ENCODE data around the gene NCAM1. TPM values are rescaled to one million over a fixed set of nuclear protein-coding genes. Genes with fewer than 3 reads are reported as not detected.

Gene NCAM1
- total and polyA plus RNA-seq, 4 experiments from 2014 or later, result 0.39 TPM; not detected in 3

GRCh38 chr11:113272927-113273615 lies 311.9 kb downstream of the NCAM1 start:
- Histone ChIP-seq H3K4me1 (ENCODE audit: insufficient read depth, low read length) (no peaks in the 10 kb centered on the region), H3K4me3 (ENCODE audit: low read length in 2 of 2) (no peak overlapping the region), H3K27me3 (ENCODE audit: insufficient read depth, low read length) (no peaks in the 10 kb centered on the region), H3K27ac (ENCODE audit: low read depth, low read length) (no peak overlapping the region), H3K36me3 (ENCODE audit: insufficient read depth, low read length) (no peaks in the 10 kb centered on the region), H3K9me3 (ENCODE audit: control insufficient read depth in 1 of 2, low read length in 2 of 2) (no peaks in the 10 kb centered on the region)
- H3K27ac Mint-ChIP-seq, result no peak overlapping the region
- intact Hi-C loops (cut with micrococcal nuclease), result no loop called here
- ChIA-PET CTCF (ENCODE audit: partially characterized antibody) (no interaction called here), POLR2A (ENCODE audit: partially characterized antibody) (no interaction called here)
- no peaks in the 10 kb centered on the region for H3K4me1 Mint-ChIP-seq
- peaks cover 2 to 6% of the 10 kb centered on the region in 2 donors for H3K27me3 Mint-ChIP-seq
- no peak overlapping the region for H3K4me3 Mint-ChIP-seq
- no peak for DNase-seq
- no peaks in the 10 kb centered on the region for H3K36me3 Mint-ChIP-seq
- no peaks in the 10 kb centered on the region for H3K9me3 Mint-ChIP-seq

- no peaks in the 10 kb centered on the region for H3K4me1 ChIP-seq (ENCODE audit: insufficient read depth, low read length)
- Mint-ChIP-seq H3K27me3 (peaks cover 2 to 6% of the 10 kb centered on the region in 2 donors), H3K4me1 (no peaks in the 10 kb centered on the region), H3K9me3 (no peaks in the 10 kb centered on the region), H3K36me3 (no peaks in the 10 kb centered on the region), H3K4me3 (peak overlapping the region in 1 of 8 donors; percentile 41), H3K27ac (no peak overlapping the region)
- no peaks in the 10 kb centered on the region for H3K36me3 ChIP-seq (ENCODE audit: insufficient read depth, low read length)
- intact Hi-C loops (cut with micrococcal nuclease), result no loop called here
- H3K27ac ChIP-seq (ENCODE audit: low read depth, low read length), result no peak overlapping the region
- no peak for DNase-seq
- H3K9me3 ChIP-seq (ENCODE audit: control insufficient read depth in 1 of 2, low read length in 2 of 2), result no peaks in the 10 kb centered on the region
- ChIA-PET POLR2A (ENCODE audit: partially characterized antibody) (no interaction called here), CTCF (ENCODE audit: partially characterized antibody) (interaction anchor here (1.5 kb wide), 1 partner anchor 16 kb away, joined by 4 read pairs; no protein-coding TSS in a partner anchor)
- H3K4me3 ChIP-seq (ENCODE audit: low read length in 2 of 2), result no peak overlapping the region
- no peaks in the 10 kb centered on the region for H3K27me3 ChIP-seq (ENCODE audit: insufficient read depth, low read length)
These were observed 312.5 kb downstream of the NCAM1 start for GRCh38 chr11:113273720-113274119.

DNA sequence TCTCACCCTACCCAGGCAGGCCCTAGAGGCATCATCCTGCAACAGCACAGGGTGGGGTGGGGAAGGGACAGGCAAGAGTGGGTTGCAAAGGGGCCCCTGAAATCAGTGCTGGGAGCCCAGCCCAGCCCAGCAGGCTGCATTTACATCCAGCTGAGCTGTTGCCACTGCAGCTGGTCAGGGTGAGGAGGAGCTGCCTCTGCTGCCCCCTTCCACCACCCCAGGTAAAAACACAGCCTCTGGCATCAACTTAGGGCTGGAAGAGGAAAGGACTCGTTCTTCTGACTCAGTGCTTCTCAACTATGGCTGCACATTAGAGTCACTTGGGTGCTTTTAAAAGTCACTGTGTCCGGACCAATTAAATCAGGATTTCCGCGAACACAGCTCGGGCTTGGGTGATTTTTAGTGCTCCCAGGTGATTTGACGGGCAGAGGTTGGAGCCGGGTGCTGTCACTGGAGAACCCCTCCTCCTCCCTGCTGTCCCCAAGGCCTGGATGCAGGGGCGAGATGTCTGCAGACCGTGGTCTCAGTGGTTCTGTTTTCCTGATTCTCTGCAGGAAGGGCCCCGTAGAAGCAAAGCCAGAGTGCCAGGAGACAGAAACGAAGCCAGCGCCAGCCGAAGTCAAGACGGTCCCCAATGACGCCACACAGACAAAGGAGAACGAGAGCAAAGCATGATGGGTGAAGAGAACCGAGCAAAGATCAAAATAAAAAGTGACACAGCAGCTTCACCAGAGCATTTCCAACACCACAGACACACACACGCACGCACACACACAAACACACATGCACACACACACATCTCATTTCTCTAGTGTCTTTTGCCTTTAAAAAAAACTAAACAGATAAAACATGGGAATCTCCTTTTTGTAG lies 313.7 kb downstream of the NCAM1 start:
- Mint-ChIP-seq H3K9me3 (no peaks in the 10 kb centered on the region), H3K27ac (no peak overlapping the region), H3K4me1 (no peaks in the 10 kb centered on the region), H3K27me3 (peaks cover 2 to 6% of the 10 kb centered on the region in 2 donors), H3K36me3 (no peaks in the 10 kb centered on the region), H3K4me3 (no peak overlapping the region)
- Histone ChIP-seq H3K36me3 (ENCODE audit: insufficient read depth, low read length) (no peaks in the 10 kb centered on the region), H3K27ac (ENCODE audit: low read depth, low read length) (no peak overlapping the region), H3K9me3 (ENCODE audit: control insufficient read depth in 1 of 2, low read length in 2 of 2) (no peaks in the 10 kb centered on the region), H3K27me3 (ENCODE audit: insufficient read depth, low read length) (no peaks in the 10 kb centered on the region), H3K4me3 (ENCODE audit: low read length in 2 of 2) (no peak overlapping the region), H3K4me1 (ENCODE audit: insufficient read depth, low read length) (no peaks in the 10 kb centered on the region)
- ChIA-PET POLR2A (ENCODE audit: partially characterized antibody) (no interaction called here), CTCF (ENCODE audit: partially characterized antibody) (interaction anchor here (1.5 kb wide), 1 partner anchor 15 kb away, joined by 4 read pairs; no protein-coding TSS in a partner anchor)
- no peak for DNase-seq
- intact Hi-C loops (cut with micrococcal nuclease), result no loop called here

GRCh38 chr11:113275602-113276001 lies 314.4 kb downstream of the NCAM1 start:
- no peak overlapping the region for H3K27ac ChIP-seq (ENCODE audit: low read depth, low read length)
- H3K27me3 Mint-ChIP-seq, result peaks cover 0 to 4% of the 10 kb centered on the region in 2 donors
- intact Hi-C loops (cut with micrococcal nuclease), result no loop called here
- no peak overlapping the region for H3K4me3 Mint-ChIP-seq
- no peak overlapping the region for H3K4me3 ChIP-seq (ENCODE audit: low read length in 2 of 2)
- H3K36me3 ChIP-seq (ENCODE audit: insufficient read depth, low read length), result no peaks in the 10 kb centered on the region
- peak overlapping the region in 1 of 7 donors; percentile 59 for H3K27ac Mint-ChIP-seq
- no peaks in the 10 kb centered on the region for H3K9me3 ChIP-seq (ENCODE audit: control insufficient read depth in 1 of 2, low read length in 2 of 2)
- no peaks in the 10 kb centered on the region for H3K36me3 Mint-ChIP-seq
- H3K4me1 ChIP-seq (ENCODE audit: insufficient read depth, low read length), result no peaks in the 10 kb centered on the region
- DNase-seq, result no peak
- ChIA-PET CTCF (ENCODE audit: partially characterized antibody) (no interaction called here), POLR2A (ENCODE audit: partially characterized antibody) (no interaction called here)
- H3K9me3 Mint-ChIP-seq, result no peaks in the 10 kb centered on the region
- no peaks in the 10 kb centered on the region for H3K27me3 ChIP-seq (ENCODE audit: insufficient read depth, low read length)
- H3K4me1 Mint-ChIP-seq, result no peaks in the 10 kb centered on the region

- Histone ChIP-seq H3K4me1 (ENCODE audit: insufficient read depth, low read length) (no peaks in the 10 kb centered on the region), H3K27me3 (ENCODE audit: insufficient read depth, low read length) (no peaks in the 10 kb centered on the region), H3K36me3 (ENCODE audit: insufficient read depth, low read length) (no peaks in the 10 kb centered on the region), H3K9me3 (ENCODE audit: control insufficient read depth in 1 of 2, low read length in 2 of 2) (no peaks in the 10 kb centered on the region), H3K27ac (ENCODE audit: low read depth, low read length) (no peak overlapping the region), H3K4me3 (ENCODE audit: low read length in 2 of 2) (no peak overlapping the region)
- peaks cover 0 to 3% of the 10 kb centered on the region in 2 donors for H3K27me3 Mint-ChIP-seq
- no peak overlapping the region for H3K4me3 Mint-ChIP-seq
- H3K36me3 Mint-ChIP-seq, result no peaks in the 10 kb centered on the region
- DNase-seq, result no peak
- intact Hi-C loops (cut with micrococcal nuclease), result no loop called here
- CTCF ChIA-PET (ENCODE audit: partially characterized antibody), result no interaction called here
- H3K4me1 Mint-ChIP-seq, result no peaks in the 10 kb centered on the region
- peak overlapping the region in 1 of 7 donors; percentile 5 for H3K27ac Mint-ChIP-seq
- POLR2A ChIA-PET (ENCODE audit: partially characterized antibody), result no interaction called here
- no peaks in the 10 kb centered on the region for H3K9me3 Mint-ChIP-seq
These were observed 315.2 kb downstream of the NCAM1 start for GRCh38 chr11:113276466-113276865.

DNA sequence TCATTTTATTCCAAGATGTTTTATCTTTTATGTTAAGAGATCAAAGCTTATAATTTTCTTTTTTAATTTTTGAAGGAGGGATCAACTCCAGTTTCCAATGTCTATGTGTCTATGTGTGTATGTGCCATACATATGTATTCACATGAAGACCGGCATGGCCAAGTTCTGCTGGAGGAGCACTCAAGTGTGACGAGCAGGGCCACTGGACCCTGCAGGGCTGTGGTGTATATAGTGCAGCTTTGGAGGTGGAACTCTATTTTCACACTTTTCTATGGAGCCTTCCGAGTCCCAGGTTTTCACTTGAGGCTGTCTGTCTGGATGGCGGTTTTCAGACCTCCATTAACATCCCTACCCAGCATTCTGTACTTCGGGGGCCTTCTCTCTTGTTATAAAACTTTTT lies 316.7 kb downstream of the NCAM1 start:
- H3K4me1 Mint-ChIP-seq, result no peaks in the 10 kb centered on the region
- H3K4me3 Mint-ChIP-seq, result no peak overlapping the region
- H3K36me3 ChIP-seq (ENCODE audit: insufficient read depth, low read length), result no peaks in the 10 kb centered on the region
- CTCF ChIA-PET (ENCODE audit: partially characterized antibody), result interaction anchor here (0.8 kb wide), 1 partner anchor 11 kb away, joined by 3 read pairs; no protein-coding TSS in a partner anchor
- H3K36me3 Mint-ChIP-seq, result no peaks in the 10 kb centered on the region
- no peak overlapping the region for H3K4me3 ChIP-seq (ENCODE audit: low read length in 2 of 2)
- H3K4me1 ChIP-seq (ENCODE audit: insufficient read depth, low read length), result no peaks in the 10 kb centered on the region
- intact Hi-C loops (cut with micrococcal nuclease), result no loop called here
- no peak overlapping the region for H3K27ac Mint-ChIP-seq
- no peaks in the 10 kb centered on the region for H3K9me3 ChIP-seq (ENCODE audit: control insufficient read depth in 1 of 2, low read length in 2 of 2)
- H3K9me3 Mint-ChIP-seq, result no peaks in the 10 kb centered on the region
- no peaks in the 10 kb centered on the region for H3K27me3 Mint-ChIP-seq
- H3K27ac ChIP-seq (ENCODE audit: low read depth, low read length), result no peak overlapping the region
- POLR2A ChIA-PET (ENCODE audit: partially characterized antibody), result no interaction called here
- no peaks in the 10 kb centered on the region for H3K27me3 ChIP-seq (ENCODE audit: insufficient read depth, low read length)
- no peak for DNase-seq

GRCh38 chr11:113278481-113278880 lies 317.3 kb downstream of the NCAM1 start:
- Histone ChIP-seq H3K27me3 (ENCODE audit: insufficient read depth, low read length) (no peaks in the 10 kb centered on the region), H3K9me3 (ENCODE audit: control insufficient read depth in 1 of 2, low read length in 2 of 2) (no peaks in the 10 kb centered on the region), H3K4me1 (ENCODE audit: insufficient read depth, low read length) (no peaks in the 10 kb centered on the region), H3K27ac (ENCODE audit: low read depth, low read length) (no peak overlapping the region), H3K36me3 (ENCODE audit: insufficient read depth, low read length) (no peaks in the 10 kb centered on the region), H3K4me3 (ENCODE audit: low read length in 2 of 2) (no peak overlapping the region)
- intact Hi-C loops (cut with micrococcal nuclease), result no loop called here
- CTCF ChIA-PET (ENCODE audit: partially characterized antibody), result interaction anchor here (1.5 kb wide), 1 partner anchor 11 kb away, joined by 4 read pairs; no protein-coding TSS in a partner anchor
- DNase-seq, result no peak
- Mint-ChIP-seq H3K4me1 (no peaks in the 10 kb centered on the region), H3K27ac (no peak overlapping the region), H3K27me3 (no peaks in the 10 kb centered on the region), H3K36me3 (no peaks in the 10 kb centered on the region), H3K9me3 (no peaks in the 10 kb centered on the region), H3K4me3 (no peak overlapping the region)
- POLR2A ChIA-PET (ENCODE audit: partially characterized antibody), result no interaction called here

All from CD4-positive, alpha-beta memory T cell (primary cell).